Breast epithelium (tissue), 4 donors: Measurements from ENCODE around the gene ADNP. TPM values are rescaled to one million over a fixed set of nuclear protein-coding genes. Genes with fewer than 3 reads are reported as not detected.
"Not testable (repeated sequence)": the region's sequence is repeated elsewhere in the genome, so short reads cannot be mapped to it uniquely, and the experiment has no call there.

ENCODE experiments used
- DNase-seq, 2 donors: peaks; one replicate each; pipeline ENCODE4 v3.0.0-alpha.2; 2019; ENCODE audit warnings: low spot score in 2 of 2
- H3K27ac ChIP-seq, 2 donors: fragments of 200-600 bp; sonication (generic) in 1 of 2; one replicate each; pipeline ENCODE4 v1.5.1; 2016 to 2019; ENCODE audit warnings: mild to moderate bottlenecking in 1 of 2
- H3K27me3 ChIP-seq, 2 donors: fragments of 200-600 bp; sonication (generic) in 1 of 2; one replicate each; pipeline versions ENCODE4 v1.5.1 to v1.6.0; 2017 to 2019; ENCODE audit warnings: control low read depth in 1 of 2, mild to moderate bottlenecking in 1 of 2
- H3K36me3 ChIP-seq: fragments of 200-600 bp; one replicate; pipeline ENCODE4 v1.5.1; 2019
- H3K4me1 ChIP-seq, 2 donors: fragments of 200-600 bp; sonication (generic); one replicate each; pipeline ENCODE4 v1.5.1; 2016 to 2019; ENCODE audit warnings: control low read depth in 1 of 2
- H3K4me3 ChIP-seq, 3 donors: fragments of 200-600 bp; sonication (generic); 1 replicate in 2 of 3; 2 replicates in 1 of 3; pipeline ENCODE4 v1.5.1; 2016 to 2019; ENCODE audit warnings: mild to moderate bottlenecking in 3 of 3, moderate library complexity in 2 of 3
- H3K9me3 ChIP-seq, 2 donors: fragments of 200-600 bp; sonication (generic) in 1 of 2; one replicate each; pipeline ENCODE4 v1.5.1; 2016 to 2019; ENCODE audit warnings: control low read depth in 1 of 2
- CTCF ChIP-seq, 3 donors: fragments of 450-650 bp; IDR thresholded peaks; one replicate each; pipeline ENCODE4 v1.5.1; 2016 to 2017; ENCODE audit warnings: antibody characterized with exemption in 3 of 3, mild to moderate bottlenecking in 3 of 3, moderate library complexity in 3 of 3
- POLR2A ChIP-seq: fragments of 450-650 bp; IDR thresholded peaks from one replicate; pipeline ENCODE4 v1.6.1; 2016; ENCODE audit warnings: antibody characterized with exemption, mild to moderate bottlenecking, moderate library complexity
- POLR2AphosphoS5 ChIP-seq, 3 donors: sonication (generic); formaldehyde crosslinking; IDR thresholded peaks; one replicate each; pipeline ENCODE4 v1.6.1; 2017; ENCODE audit warnings: antibody characterized with exemption in 3 of 3
- intact Hi-C: fragments of 100-400 bp; cut with DNase I; formaldehyde crosslinking; loops from one replicate; pipeline ENCODE4 v1.15.1; 2023; ENCODE audit warnings: low total_unique reads
- total RNA-seq, 3 donors: library from RNA; depleted of rRNA; stranded (reverse); fragments of >200 nt; gene quantifications; one replicate each; pipeline ENCODE4 v1.1.0, GENCODE V29; 2016

ADNP gene
- total RNA-seq, 3 donors from 2014 or later: 51.7 to 70.2 (median 60.0) TPM

- H3K36me3 ChIP-seq: no peaks in the 10 kb centered on the region
- H3K4me3 ChIP-seq: no peak overlapping the region
- H3K27ac ChIP-seq: no peak overlapping the region
- intact Hi-C loops: no loop called here
- H3K4me1 ChIP-seq: no peaks in the 10 kb centered on the region
- DNase-seq: no peak
- H3K9me3 ChIP-seq: no peaks in the 10 kb centered on the region
- TF ChIP-seq POLR2A (no peak), CTCF (IDR thresholded peaks at IDR 0.05) (no peak), POLR2AphosphoS5 (IDR thresholded peaks at IDR 0.05) (no peak)
- no peaks in the 10 kb centered on the region for H3K27me3 ChIP-seq
Measured at GRCh38 chr20:50885781-50886180, 45.5 kb downstream of the ADNP start.

GRCh38 chr20:50885068-50885467 lies 46.2 kb downstream of the ADNP start:
- Histone ChIP-seq H3K36me3 (no peaks in the 10 kb centered on the region), H3K27me3 (no peaks in the 10 kb centered on the region), H3K4me3 (no peak overlapping the region), H3K4me1 (no peaks in the 10 kb centered on the region), H3K27ac (no peak overlapping the region), H3K9me3 (no peaks in the 10 kb centered on the region)
- TF ChIP-seq POLR2AphosphoS5 (IDR thresholded peaks at IDR 0.05): no peak
- TF ChIP-seq CTCF (IDR thresholded peaks at IDR 0.05): no peak
- no peak for TF ChIP-seq POLR2A
- intact Hi-C loops: no loop called here
- no peak for DNase-seq

- intact Hi-C loops: no loop called here
- no peak for DNase-seq
- Histone ChIP-seq H3K4me3 (no peak overlapping the region), H3K4me1 (no peaks in the 10 kb centered on the region), H3K9me3 (no peaks in the 10 kb centered on the region), H3K36me3 (no peaks in the 10 kb centered on the region), H3K27me3 (no peaks in the 10 kb centered on the region), H3K27ac (no peak overlapping the region)
- TF ChIP-seq POLR2A: no peak
- no peak for TF ChIP-seq CTCF (IDR thresholded peaks at IDR 0.05)
- TF ChIP-seq POLR2AphosphoS5 (IDR thresholded peaks at IDR 0.05): no peak
Measured at GRCh38 chr20:50883856-50884255, 47.4 kb downstream of the ADNP start.

- intact Hi-C loops, H3K36me3 ChIP-seq, H3K27me3 ChIP-seq, DNase-seq, H3K4me3 ChIP-seq, H3K4me1 ChIP-seq, H3K9me3 ChIP-seq, H3K27ac ChIP-seq: not testable (repeated sequence)
Measured at GRCh38 chr20:50881759-50882424, 49.3 kb downstream of the ADNP start.

GRCh38 chr20:50879649-50880550 lies 51.3 kb downstream of the ADNP start:
- Histone ChIP-seq H3K4me3 (no peak overlapping the region), H3K27me3 (no peaks in the 10 kb centered on the region), H3K27ac (no peak overlapping the region), H3K9me3 (no peaks in the 10 kb centered on the region), H3K4me1 (no peaks in the 10 kb centered on the region), H3K36me3 (no peaks in the 10 kb centered on the region)
- intact Hi-C loops: no loop called here
- TF ChIP-seq POLR2A (no peak), POLR2AphosphoS5 (IDR thresholded peaks at IDR 0.05) (no peak), CTCF (IDR thresholded peaks at IDR 0.05) (no peak)
- no peak for DNase-seq
